Peyer's patch (tissue), 4 donors: ENCODE measurements around the gene KRTAP4-3.

Experiments used
- POLR2A ChIP-seq, 2 donors: fragments of 450-650 bp; IDR thresholded peaks; one replicate each; pipeline ENCODE4 v1.5.1; 2017; ENCODE audit warnings: antibody characterized with exemption in 2 of 2, mild to moderate bottlenecking in 2 of 2, moderate library complexity in 2 of 2
- TF ChIP-seq, protein P1 (sequence below), 6 experiments: fragments of 450-650 bp in 4 of 6; fragments of 200-600 bp in 2 of 6; sonication (generic) in 1 of 6; IDR thresholded peaks; one replicate each; pipeline ENCODE4 v1.5.1; 2017 to 2019; ENCODE audit warnings: antibody characterized with exemption in 6 of 6, mild to moderate bottlenecking in 3 of 6, moderate library complexity in 1 of 6

DNA sequence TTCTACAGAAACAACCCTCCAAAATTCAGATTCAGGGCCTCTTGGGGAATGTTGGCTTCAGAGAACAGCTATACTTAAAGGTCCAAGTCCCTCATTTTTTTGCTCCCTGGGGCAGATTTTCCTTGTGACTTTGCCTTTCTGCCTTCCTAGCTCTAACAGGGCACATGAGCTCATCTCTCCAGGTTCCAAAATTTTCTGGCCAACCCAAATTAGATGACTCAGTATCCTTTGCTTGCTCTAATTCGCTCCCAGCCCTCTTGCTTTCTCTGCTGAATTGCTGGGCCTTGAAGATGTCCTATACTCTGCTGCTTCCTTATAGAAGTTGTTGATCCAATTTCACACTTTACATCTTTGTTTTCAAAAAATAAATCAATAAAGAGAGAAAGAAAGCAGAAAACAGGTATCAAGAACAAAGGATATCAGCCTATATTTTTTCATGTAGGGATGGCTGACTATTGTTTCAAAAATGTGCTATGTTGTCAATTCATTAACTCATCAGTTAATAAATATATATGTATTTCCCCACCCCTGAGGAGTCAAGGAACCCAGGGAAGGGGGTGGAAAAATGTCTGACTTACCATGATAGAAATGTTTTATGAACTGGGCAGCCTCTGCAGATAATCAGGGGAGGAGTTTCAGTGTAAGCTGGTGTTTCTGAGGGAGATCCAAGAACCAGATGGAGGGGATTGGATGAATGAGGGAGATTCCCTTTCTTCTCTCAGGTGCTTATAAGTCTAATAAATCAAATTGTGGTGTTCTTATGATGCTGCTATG, 11.0 kb upstream of the KRTAP4-3 start:
- TF ChIP-seq, protein P1, sequence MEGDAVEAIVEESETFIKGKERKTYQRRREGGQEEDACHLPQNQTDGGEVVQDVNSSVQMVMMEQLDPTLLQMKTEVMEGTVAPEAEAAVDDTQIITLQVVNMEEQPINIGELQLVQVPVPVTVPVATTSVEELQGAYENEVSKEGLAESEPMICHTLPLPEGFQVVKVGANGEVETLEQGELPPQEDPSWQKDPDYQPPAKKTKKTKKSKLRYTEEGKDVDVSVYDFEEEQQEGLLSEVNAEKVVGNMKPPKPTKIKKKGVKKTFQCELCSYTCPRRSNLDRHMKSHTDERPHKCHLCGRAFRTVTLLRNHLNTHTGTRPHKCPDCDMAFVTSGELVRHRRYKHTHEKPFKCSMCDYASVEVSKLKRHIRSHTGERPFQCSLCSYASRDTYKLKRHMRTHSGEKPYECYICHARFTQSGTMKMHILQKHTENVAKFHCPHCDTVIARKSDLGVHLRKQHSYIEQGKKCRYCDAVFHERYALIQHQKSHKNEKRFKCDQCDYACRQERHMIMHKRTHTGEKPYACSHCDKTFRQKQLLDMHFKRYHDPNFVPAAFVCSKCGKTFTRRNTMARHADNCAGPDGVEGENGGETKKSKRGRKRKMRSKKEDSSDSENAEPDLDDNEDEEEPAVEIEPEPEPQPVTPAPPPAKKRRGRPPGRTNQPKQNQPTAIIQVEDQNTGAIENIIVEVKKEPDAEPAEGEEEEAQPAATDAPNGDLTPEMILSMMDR (IDR thresholded peaks at IDR 0.05) = no peak
- no peak for TF ChIP-seq POLR2A (IDR thresholded peaks at IDR 0.05)
